OCI-LY3 (cell line): ENCODE data around the gene SNORC.

Experiments
- CTCF ChIP-seq: fragments of 200-600, 300-600 bp; sonication (generic); IDR thresholded peaks from 2 replicates; pipeline ENCODE4 v1.5.1; 2014; ENCODE audit warnings: antibody characterized with exemption, low read length, low read depth
- EZH2phosphoT487 ChIP-seq: fragments of 200-600 bp; shearing (Covaris generic); IDR thresholded peaks from 2 replicates; pipeline ENCODE4 v1.6.1; 2018; ENCODE audit warnings: antibody characterized with exemption, mixed run types, low read depth

- TF ChIP-seq CTCF: no peak
- no peak for TF ChIP-seq EZH2phosphoT487
Observed at GRCh38 chr2:232870766-232871371, 805 bp downstream of the SNORC start.
